HG02798 (cell line): ENCODE results near the gene LCE4A.
"Not testable (repeated sequence)": the region's sequence is repeated elsewhere in the genome, so short reads cannot be mapped to it uniquely, and the experiment has no call there.

Experiments
- ATAC-seq: cut with Tn5 transposase; IDR thresholded peaks from one replicate; pipeline ENCODE4 v1.9.1; 2021; ENCODE audit warnings: mild to moderate bottlenecking; ENCODE audit not compliant: unreplicated experiment, poor library complexity

Gene LCE4A

GRCh38 chr1:152707860-152708259, at the start of gene LCE4A:
TSS of gene LCE4A (plus strand) at chr1:152708160. CDS start at chr1:152709076, 916 bp downstream.
- ATAC-seq, result no peak

- ATAC-seq, result no peak
These were observed 49.3 kb upstream of the LCE4A start for GRCh38 chr1:152658649-152659048.

- no peak for ATAC-seq
These were observed 44.9 kb upstream of the LCE4A start, which contains the start of gene LCE2D for GRCh38 chr1:152663098-152663497. TSS of gene LCE2D (plus strand) at chr1:152663380. CDS start at chr1:152664106, 726 bp downstream.

GRCh38 chr1:152666171-152666570, 41.8 kb upstream of the LCE4A start:
- not testable (repeated sequence) for ATAC-seq

GRCh38 chr1:152667648-152668047, 40.3 kb upstream of the LCE4A start:
- no peak for ATAC-seq

GRCh38 chr1:152673016-152673415, 34.9 kb upstream of the LCE4A start:
- no peak for ATAC-seq

GRCh38 chr1:152674983-152675382, 33.0 kb upstream of the LCE4A start, which contains the start of gene LCE2C:
TSS of gene LCE2C (plus strand) at chr1:152675279. CDS start at chr1:152676016, 737 bp downstream.
- not testable (repeated sequence) for ATAC-seq

- ATAC-seq, result no peak
These were observed 28.5 kb upstream of the LCE4A start for GRCh38 chr1:152679459-152679858.

GRCh38 chr1:152681616-152682015, 26.3 kb upstream of the LCE4A start:
- no peak for ATAC-seq

- no peak for ATAC-seq
These were observed 24.1 kb upstream of the LCE4A start for GRCh38 chr1:152683846-152684245.

GRCh38 chr1:152685823-152686222, 22.1 kb upstream of the LCE4A start, which contains the start of gene LCE2B:
TSS of gene LCE2B (plus strand) at chr1:152686123. CDS start at chr1:152686844, 721 bp downstream.
- not testable (repeated sequence) for ATAC-seq

GRCh38 chr1:152697701-152698600, 10.0 kb upstream of the LCE4A start, which contains the start of gene LCE2A:
TSS of gene LCE2A (plus strand) at chr1:152698345. CDS start at chr1:152698902, 557 bp downstream.
- no peak for ATAC-seq

GRCh38 chr1:152699746-152700145, 8.2 kb upstream of the LCE4A start:
- ATAC-seq, result no peak

- no peak for ATAC-seq
These were observed 10.3 kb downstream of the LCE4A start for GRCh38 chr1:152718238-152718637.

GRCh38 chr1:152725261-152725660, 17.3 kb downstream of the LCE4A start:
- no peak for ATAC-seq

- no peak for ATAC-seq
These were observed 21.0 kb downstream of the LCE4A start for GRCh38 chr1:152728986-152729385.

- ATAC-seq, result no peak
These were observed 27.7 kb downstream of the LCE4A start for GRCh38 chr1:152735648-152736047.

GRCh38 chr1:152737997-152738396, 30.0 kb downstream of the LCE4A start:
- ATAC-seq, result no peak

GRCh38 chr1:152739841-152740240, 31.9 kb downstream of the LCE4A start:
- ATAC-seq, result no peak

GRCh38 chr1:152741656-152742055, 33.7 kb downstream of the LCE4A start:
- ATAC-seq, result no peak

- ATAC-seq, result no peak
These were observed 35.6 kb downstream of the LCE4A start for GRCh38 chr1:152743371-152744145.
